HG03439 (cell line): ENCODE measurements around the gene SCT.

Source experiments
- ATAC-seq: cut with Tn5 transposase; IDR thresholded peaks from one replicate; pipeline ENCODE4 v1.9.1; 2021; ENCODE audit warnings: mild to moderate bottlenecking, moderate library complexity; ENCODE audit not compliant: unreplicated experiment

SCT gene

GRCh38 chr11:611001-611996 lies 15.7 kb downstream of the SCT start:
- no peak for ATAC-seq

- ATAC-seq: no peak
These were observed 16.7 kb downstream of the SCT start for GRCh38 chr11:610146-610801.

- ATAC-seq: no peak
These were observed 17.6 kb downstream of the SCT start for GRCh38 chr11:609341-609811.

- ATAC-seq: no peak
These were observed 18.2 kb downstream of the SCT start for GRCh38 chr11:608791-609251.

GRCh38 chr11:607971-608659 lies 18.9 kb downstream of the SCT start:
- ATAC-seq: no peak

- no peak for ATAC-seq
These were observed 19.8 kb downstream of the SCT start for GRCh38 chr11:607020-607780.

- ATAC-seq: no peak
These were observed 20.7 kb downstream of the SCT start for GRCh38 chr11:606245-606644.

GRCh38 chr11:605286-606129 lies 21.5 kb downstream of the SCT start:
- ATAC-seq: no peak

GRCh38 chr11:603154-603553 lies 23.8 kb downstream of the SCT start:
- no peak for ATAC-seq

- ATAC-seq: no peak
These were observed 25.3 kb downstream of the SCT start for GRCh38 chr11:601573-602245.

GRCh38 chr11:598005-598680 lies 28.8 kb downstream of the SCT start:
- ATAC-seq: no peak

- ATAC-seq: no peak
These were observed 29.7 kb downstream of the SCT start for GRCh38 chr11:597166-597725.

GRCh38 chr11:596374-596773 lies 30.6 kb downstream of the SCT start:
- ATAC-seq: no peak

GRCh38 chr11:595400-595799 lies 31.6 kb downstream of the SCT start:
- ATAC-seq: no peak

GRCh38 chr11:593347-593746 lies 33.6 kb downstream of the SCT start:
- ATAC-seq: no peak

- ATAC-seq: no peak
These were observed 34.1 kb downstream of the SCT start for GRCh38 chr11:592918-593317.

GRCh38 chr11:592501-592900 lies 34.5 kb downstream of the SCT start:
- no peak for ATAC-seq

GRCh38 chr11:590997-591396 lies 36.0 kb downstream of the SCT start:
- no peak for ATAC-seq
